SU-DHL-6 (cell line): ENCODE results near the gene ALPI.

Experiments used
- H2AFZ ChIP-seq: fragments of 200-600 bp; sonication (generic); 2 replicates; pipeline ENCODE4 v1.6.1; 2014; ENCODE audit warnings: low read depth, mild to moderate bottlenecking, moderate library complexity, mixed read lengths, antibody characterized with exemption, low read length; ENCODE audit not compliant: severe bottlenecking
- H3F3A ChIP-seq: fragments of 200-600 bp; shearing (Covaris generic); 2 replicates; pipeline ENCODE4 v1.6.0; 2016; ENCODE audit warnings: antibody characterized with exemption, mild to moderate bottlenecking; ENCODE audit not compliant: insufficient read depth
- H3K27ac ChIP-seq: fragments of 200-600 bp; sonication (generic); 2 replicates; pipeline ENCODE4 v1.5.1; 2016; ENCODE audit warnings: low read depth, mild to moderate bottlenecking, low read length, moderate library complexity, mixed read lengths
- H3K27me3 ChIP-seq: fragments of 200-600 bp; sonication (generic), shearing (Covaris generic); 2 replicates; pipeline ENCODE4 v1.6.0; 2014; ENCODE audit warnings: mild to moderate bottlenecking, low read length
- H3K36me3 ChIP-seq: fragments of 200-600 bp; sonication (generic); 2 replicates; pipeline ENCODE4 v1.6.1; 2014; ENCODE audit warnings: mild to moderate bottlenecking, low read length, mixed read lengths
- H3K4me2 ChIP-seq: fragments of 300-600, 200-600 bp; shearing (Covaris generic), sonication (generic); 2 replicates; pipeline ENCODE4 v1.6.0; 2014; ENCODE audit warnings: low read length, low read depth, mild to moderate bottlenecking; ENCODE audit not compliant: poor library complexity, severe bottlenecking
- H3K4me3 ChIP-seq: fragments of 200-600 bp; sonication (generic); 2 replicates; pipeline ENCODE4 v1.5.1; 2014; ENCODE audit warnings: antibody characterized with exemption, low read length, mild to moderate bottlenecking, mixed read lengths; ENCODE audit not compliant: insufficient read depth, poor library complexity, severe bottlenecking
- H3K79me2 ChIP-seq: fragments of 200-600 bp; sonication (generic); 2 replicates; pipeline ENCODE4 v1.6.1; 2014; ENCODE audit warnings: mild to moderate bottlenecking, low read length, moderate library complexity; ENCODE audit not compliant: insufficient read depth
- H3K9ac ChIP-seq: fragments of 200-600 bp; sonication (generic); 2 replicates; pipeline ENCODE4 v1.7.0; 2014; ENCODE audit warnings: mild to moderate bottlenecking, low read length
- H3K9me2 ChIP-seq: fragments of 200-600 bp; sonication (generic); replicated peaks from 2 replicates; pipeline ENCODE4 v1.6.1; 2014; ENCODE audit warnings: low read length; ENCODE audit not compliant: insufficient read depth
- H3K9me3 ChIP-seq: fragments of 200-600 bp; sonication (generic); 2 replicates; pipeline ENCODE4 v1.6.1; 2014; ENCODE audit warnings: low read length, mixed read lengths; ENCODE audit not compliant: insufficient read depth
- H4K20me1 ChIP-seq: fragments of 200-600 bp; sonication (generic); 2 replicates; pipeline ENCODE4 v1.6.1; 2014; ENCODE audit warnings: low read depth, mild to moderate bottlenecking, antibody characterized with exemption, low read length, moderate library complexity, mixed read lengths
- EZH2phosphoT487 ChIP-seq: fragments of 200-600 bp; sonication (generic), shearing (Covaris generic); conservative IDR thresholded peaks from 2 replicates; pipeline ENCODE4 v1.6.1; 2018; ENCODE audit warnings: mild to moderate bottlenecking, antibody characterized with exemption, low read length, moderate library complexity, mixed read lengths
- TF ChIP-seq, protein P1 (sequence below): fragments of 200-600 bp; sonication (generic); IDR thresholded peaks from one replicate; pipeline ENCODE4 v1.5.1; 2017; ENCODE audit warnings: antibody characterized with exemption, mild to moderate bottlenecking, low read length, moderate library complexity; ENCODE audit not compliant: insufficient read depth, poor library complexity, severe bottlenecking

The ALPI gene

DNA sequence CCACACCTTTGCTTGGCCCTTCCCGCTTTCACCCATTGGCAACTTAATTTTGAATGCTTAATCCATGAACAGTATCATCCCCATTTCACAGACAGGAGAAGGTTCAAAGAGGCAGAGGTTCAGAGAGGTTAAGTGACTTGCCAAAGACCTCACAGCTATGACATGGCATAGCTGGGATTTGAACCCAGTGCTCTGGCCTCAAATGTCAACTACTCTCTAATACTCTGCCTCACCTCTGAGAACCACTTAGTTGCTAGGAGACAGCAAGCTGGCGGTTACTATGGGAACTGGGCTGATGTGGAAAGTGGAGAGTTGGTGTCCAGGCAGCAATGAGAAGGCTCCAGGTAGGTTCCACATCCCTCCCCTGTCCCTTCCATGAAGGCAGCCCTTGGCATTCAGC lies 48.5 kb downstream of the ALPI start:
- H3K79me2 ChIP-seq: no peaks in the 10 kb centered on the region
- no peak overlapping the region for H3K4me3 ChIP-seq
- H3K9me2 ChIP-seq: no peaks in the 10 kb centered on the region
- H2AFZ ChIP-seq: no peak overlapping the region
- H3K27ac ChIP-seq: no peak overlapping the region
- no peaks in the 10 kb centered on the region for H3F3A ChIP-seq
- H3K9me3 ChIP-seq: no peaks in the 10 kb centered on the region
- TF ChIP-seq EZH2phosphoT487: no peak
- TF ChIP-seq, protein P1, sequence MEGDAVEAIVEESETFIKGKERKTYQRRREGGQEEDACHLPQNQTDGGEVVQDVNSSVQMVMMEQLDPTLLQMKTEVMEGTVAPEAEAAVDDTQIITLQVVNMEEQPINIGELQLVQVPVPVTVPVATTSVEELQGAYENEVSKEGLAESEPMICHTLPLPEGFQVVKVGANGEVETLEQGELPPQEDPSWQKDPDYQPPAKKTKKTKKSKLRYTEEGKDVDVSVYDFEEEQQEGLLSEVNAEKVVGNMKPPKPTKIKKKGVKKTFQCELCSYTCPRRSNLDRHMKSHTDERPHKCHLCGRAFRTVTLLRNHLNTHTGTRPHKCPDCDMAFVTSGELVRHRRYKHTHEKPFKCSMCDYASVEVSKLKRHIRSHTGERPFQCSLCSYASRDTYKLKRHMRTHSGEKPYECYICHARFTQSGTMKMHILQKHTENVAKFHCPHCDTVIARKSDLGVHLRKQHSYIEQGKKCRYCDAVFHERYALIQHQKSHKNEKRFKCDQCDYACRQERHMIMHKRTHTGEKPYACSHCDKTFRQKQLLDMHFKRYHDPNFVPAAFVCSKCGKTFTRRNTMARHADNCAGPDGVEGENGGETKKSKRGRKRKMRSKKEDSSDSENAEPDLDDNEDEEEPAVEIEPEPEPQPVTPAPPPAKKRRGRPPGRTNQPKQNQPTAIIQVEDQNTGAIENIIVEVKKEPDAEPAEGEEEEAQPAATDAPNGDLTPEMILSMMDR: no peak
- no peaks in the 10 kb centered on the region for H3K27me3 ChIP-seq
- H3K4me2 ChIP-seq: no peak overlapping the region
- no peak overlapping the region for H3K9ac ChIP-seq
- no peaks in the 10 kb centered on the region for H3K36me3 ChIP-seq
- no peaks in the 10 kb centered on the region for H4K20me1 ChIP-seq

DNA sequence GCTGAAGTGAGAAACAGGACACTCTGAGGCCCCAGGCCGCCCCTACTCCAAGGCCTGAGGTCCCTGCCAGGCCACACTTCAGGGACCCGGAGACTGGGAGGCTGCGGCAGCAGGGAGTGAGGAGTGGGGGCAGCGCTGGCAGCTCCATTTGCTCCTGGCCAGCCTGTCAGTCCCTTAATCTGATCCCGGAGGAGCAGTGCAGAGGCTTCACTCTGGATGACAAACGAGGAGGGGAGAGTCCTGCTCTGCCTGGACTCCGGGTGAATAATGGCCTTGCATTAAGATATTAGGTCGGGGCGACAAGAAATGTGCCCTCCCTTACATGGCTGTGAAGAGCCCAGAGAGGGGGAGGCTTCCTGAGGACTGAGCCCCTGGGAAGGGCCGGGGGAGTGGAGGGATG lies 49.9 kb downstream of the ALPI start:
- no peaks in the 10 kb centered on the region for H4K20me1 ChIP-seq
- no peaks in the 10 kb centered on the region for H3K36me3 ChIP-seq
- no peak overlapping the region for H2AFZ ChIP-seq
- no peaks in the 10 kb centered on the region for H3F3A ChIP-seq
- H3K9ac ChIP-seq: no peak overlapping the region
- H3K27me3 ChIP-seq: no peaks in the 10 kb centered on the region
- no peaks in the 10 kb centered on the region for H3K9me2 ChIP-seq
- no peak overlapping the region for H3K27ac ChIP-seq
- TF ChIP-seq, protein P1: no peak
- TF ChIP-seq EZH2phosphoT487: no peak
- H3K4me2 ChIP-seq: no peak overlapping the region
- H3K79me2 ChIP-seq: no peaks in the 10 kb centered on the region
- no peak overlapping the region for H3K4me3 ChIP-seq
- H3K9me3 ChIP-seq: no peaks in the 10 kb centered on the region

DNA sequence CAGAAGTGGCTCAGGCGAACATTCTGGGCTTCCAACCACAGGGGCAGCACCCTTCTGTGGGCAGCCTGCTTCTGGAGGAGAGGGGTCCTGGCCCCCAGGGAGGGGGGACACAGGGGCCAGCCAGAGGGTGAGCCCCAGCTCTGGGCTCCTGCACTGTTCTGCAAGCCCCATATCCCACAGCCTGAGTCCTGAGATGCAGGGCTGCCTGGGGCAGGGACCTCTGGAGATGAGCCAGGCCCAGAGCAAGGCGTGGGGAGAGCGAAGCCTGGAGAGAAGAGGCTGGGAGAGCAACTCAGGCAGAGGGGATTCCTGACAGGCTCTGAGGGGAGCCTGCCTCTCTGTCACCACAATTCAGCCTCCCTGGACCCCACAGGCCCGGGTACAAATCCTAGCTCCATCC lies 50.8 kb downstream of the ALPI start:
- Histone ChIP-seq H3F3A (no peaks in the 10 kb centered on the region), H3K4me3 (no peak overlapping the region), H3K27ac (no peak overlapping the region), H3K27me3 (no peaks in the 10 kb centered on the region), H3K9me3 (no peaks in the 10 kb centered on the region), H2AFZ (no peak overlapping the region), H4K20me1 (no peaks in the 10 kb centered on the region), H3K4me2 (no peak overlapping the region), H3K79me2 (no peaks in the 10 kb centered on the region), H3K36me3 (no peaks in the 10 kb centered on the region), H3K9ac (no peak overlapping the region), H3K9me2 (no peaks in the 10 kb centered on the region)
- no peak for TF ChIP-seq EZH2phosphoT487
- TF ChIP-seq, protein P1: no peak
